OCI-LY7 (cell line): ENCODE results near the gene RPL27A. TPM values are rescaled to one million over a fixed set of nuclear protein-coding genes. Genes with fewer than 3 reads are reported as not detected.

Experiments
- BruUV-seq: library from RNA; stranded (reverse); fragments of 400-500 nt; replicated peaks from 2 replicates; lab custom pipeline; 2021; lab: Mats Ljungman, UMichigan
- CTCF ChIA-PET: fragments of 300-600 bp; sonication (Branson Sonifier 250); formaldehyde crosslinking; loops from one replicate; lab custom pipeline; 2022; ENCODE audit warnings: antibody characterized with exemption; ENCODE audit not compliant: unreplicated experiment; lab: Charles Lee
- POLR2A ChIA-PET: fragments of 300-600 bp; sonication (Branson Sonifier 250); formaldehyde crosslinking; loops from one replicate; lab custom pipeline; 2022; ENCODE audit warnings: antibody characterized with exemption; lab: Charles Lee
- DNase-seq: peaks from one replicate; pipeline ENCODE4 v3.0.0-alpha.2; 2015; ENCODE audit warnings: low spot score
- H2AFZ ChIP-seq: fragments of 200-600 bp; sonication (generic), shearing (Covaris generic); 2 replicates; pipeline ENCODE4 v1.6.1; 2014; ENCODE audit warnings: mild to moderate bottlenecking, antibody characterized with exemption, low read length, moderate library complexity
- H3K27ac ChIP-seq: fragments of 200-600 bp; sonication (generic); 2 replicates; pipeline ENCODE4 v1.5.1; 2014; ENCODE audit warnings: mixed run types, low read depth, mild to moderate bottlenecking, moderate library complexity, low read length, inconsistent platforms; ENCODE audit not compliant: poor library complexity, severe bottlenecking
- H3K36me3 ChIP-seq: fragments of 200-600 bp; sonication (generic); 2 replicates; pipeline ENCODE4 v1.6.1; 2014; ENCODE audit warnings: mild to moderate bottlenecking, antibody characterized with exemption, low read length, moderate library complexity, mixed read lengths; ENCODE audit not compliant: insufficient read depth
- H3K4me1 ChIP-seq: fragments of 200-600 bp; sonication (generic); 2 replicates; pipeline ENCODE4 v1.5.1; 2014; ENCODE audit warnings: mild to moderate bottlenecking, low read length; ENCODE audit not compliant: insufficient read depth, poor library complexity, severe bottlenecking
- H3K4me2 ChIP-seq: fragments of 200-600 bp; sonication (generic); 2 replicates; pipeline ENCODE4 v1.6.1; 2014; ENCODE audit warnings: mild to moderate bottlenecking, low read length
- H3K4me3 ChIP-seq: fragments of 200-600 bp; sonication (generic); 2 replicates; pipeline ENCODE4 v1.5.1; 2014; ENCODE audit warnings: mild to moderate bottlenecking, low read depth, low read length; ENCODE audit not compliant: poor library complexity, severe bottlenecking
- H3K79me2 ChIP-seq: fragments of 200-600 bp; sonication (generic); 2 replicates; pipeline ENCODE4 v1.6.1; 2016; ENCODE audit warnings: low read depth, mild to moderate bottlenecking, low read length, moderate library complexity, mixed read lengths; ENCODE audit not compliant: insufficient read depth
- H3K9me2 ChIP-seq: fragments of 200-600 bp; sonication (generic); 2 replicates; pipeline ENCODE4 v1.6.1; 2016; ENCODE audit warnings: mild to moderate bottlenecking, low read length, mixed read lengths; ENCODE audit not compliant: insufficient read depth
- H3K9me3 ChIP-seq: fragments of 200-600 bp; sonication (generic); 2 replicates; pipeline ENCODE4 v1.6.1; 2014; ENCODE audit warnings: mild to moderate bottlenecking, mixed run types, low read length, mixed read lengths
- H4K20me1 ChIP-seq: fragments of 200-600 bp; sonication (generic); 2 replicates; pipeline ENCODE4 v1.6.1; 2014; ENCODE audit warnings: mild to moderate bottlenecking, antibody characterized with exemption, low read length, moderate library complexity, mixed read lengths; ENCODE audit not compliant: insufficient read depth
- CTCF ChIP-seq: fragments of 200-600 bp; sonication (generic); conservative IDR thresholded peaks from 2 replicates; pipeline ENCODE4 v1.5.1; 2014; ENCODE audit warnings: mild to moderate bottlenecking, antibody characterized with exemption, low read length, moderate library complexity, mixed read lengths
- EZH2phosphoT487 ChIP-seq: fragments of 200-600 bp; sonication (generic); IDR thresholded peaks from 2 replicates; pipeline ENCODE4 v1.6.1; 2018; ENCODE audit warnings: low read depth, borderline replicate concordance, mild to moderate bottlenecking, mixed run types, antibody characterized with exemption, low read length, moderate library complexity, mixed read lengths
- intact Hi-C: fragments of 100-400 bp; cut with micrococcal nuclease; formaldehyde crosslinking; loops from one replicate; pipeline ENCODE4 v1.10.0; 2022; ENCODE audit not compliant: unreplicated experiment
- total RNA-seq, 2 experiments: library from RNA; depleted of rRNA in 1 of 2; stranded (reverse); fragments of >200 nt in 1 of 2; shearing (Covaris generic) in 1 of 2; gene quantifications; 2 replicates each; pipeline ENCODE4 v1.2.3, GENCODE V29; 2014 to 2022

Gene RPL27A
- total RNA-seq, 2 experiments from 2014 or later: 1,593 to 2,753 TPM

- CTCF ChIA-PET: no interaction called here
- Histone ChIP-seq H3K79me2 (no peaks in the 10 kb centered on the region), H3K36me3 (peaks cover 44% of the 10 kb centered on the region), H3K4me3 (no peak overlapping the region), H3K9me3 (no peaks in the 10 kb centered on the region), H3K27ac (no peak overlapping the region), H2AFZ (no peak overlapping the region), H3K4me2 (no peak overlapping the region), H4K20me1 (no peaks in the 10 kb centered on the region), H3K9me2 (no peaks in the 10 kb centered on the region), H3K4me1 (no peaks in the 10 kb centered on the region)
- DNase-seq: no peak
- BruUV-seq: no TSS peak
- intact Hi-C loops: no loop called here
- TF ChIP-seq EZH2phosphoT487 (no peak), CTCF (no peak)
- POLR2A ChIA-PET: interaction anchor here (1.6 kb wide), 1 partner anchor 10 kb away, joined by 4 read pairs; the partner anchor contains the start of genes RPL27A and TRIM66
Measured at GRCh38 chr11:8672346-8672745, 10.2 kb upstream of the RPL27A start.

GRCh38 chr11:8674859-8675258, 7.7 kb upstream of the RPL27A start:
- POLR2A ChIA-PET: no interaction called here
- Histone ChIP-seq H3K9me3 (no peaks in the 10 kb centered on the region), H3K36me3 (peaks cover 41% of the 10 kb centered on the region), H3K4me3 (no peak overlapping the region), H4K20me1 (no peaks in the 10 kb centered on the region), H3K9me2 (no peaks in the 10 kb centered on the region), H3K79me2 (no peaks in the 10 kb centered on the region), H3K4me1 (no peaks in the 10 kb centered on the region), H3K4me2 (no peak overlapping the region), H3K27ac (no peak overlapping the region), H2AFZ (no peak overlapping the region)
- CTCF ChIA-PET: no interaction called here
- intact Hi-C loops: no loop called here
- DNase-seq: no peak
- BruUV-seq: no TSS peak
- TF ChIP-seq EZH2phosphoT487 (no peak), CTCF (no peak)

GRCh38 chr11:8676458-8676857, 6.1 kb upstream of the RPL27A start:
- Histone ChIP-seq H3K79me2 (peaks cover 2% of the 10 kb centered on the region; the same call in 1 of the 2 replicates), H3K4me1 (peaks cover 2% of the 10 kb centered on the region), H3K36me3 (peaks cover 40% of the 10 kb centered on the region), H3K9me3 (no peaks in the 10 kb centered on the region), H3K9me2 (no peaks in the 10 kb centered on the region), H2AFZ (no peak overlapping the region), H3K4me2 (no peak overlapping the region), H3K27ac (no peak overlapping the region), H3K4me3 (no peak overlapping the region), H4K20me1 (no peaks in the 10 kb centered on the region)
- intact Hi-C loops: no loop called here
- ChIA-PET CTCF (no interaction called here), POLR2A (no interaction called here)
- no TSS peak for BruUV-seq
- TF ChIP-seq EZH2phosphoT487: no peak
- no peak for TF ChIP-seq CTCF
- DNase-seq: no peak
